Mesendoderm (in vitro differentiated cells): ENCODE measurements around the gene DST.

ENCODE experiments used
- DNase-seq: peaks from one replicate; pipeline ENCODE4 v3.0.0; 2013
- H2AK5ac ChIP-seq: 2 replicates; pipeline ENCODE4 v1.6.1; 2013; ENCODE audit warnings: low read length, inconsistent platforms
- H2BK120ac ChIP-seq: 2 replicates; pipeline ENCODE4 v1.6.1; 2013; ENCODE audit warnings: low read depth, mild to moderate bottlenecking, low read length, moderate library complexity, mixed read lengths
- H2BK15ac ChIP-seq: replicated peaks from 2 replicates; pipeline ENCODE4 v1.6.1; 2013; ENCODE audit warnings: low read depth, mild to moderate bottlenecking, moderate library complexity
- H2BK5ac ChIP-seq: 2 replicates; pipeline ENCODE4 v1.6.1; 2013; ENCODE audit warnings: low read length, inconsistent platforms
- H3K18ac ChIP-seq: 2 replicates; pipeline ENCODE4 v1.6.1; 2013; ENCODE audit warnings: mild to moderate bottlenecking, low read length, mixed read lengths
- H3K23ac ChIP-seq: one replicate; pipeline ENCODE4 v1.6.1; 2013; ENCODE audit warnings: low read length
- H3K27ac ChIP-seq: 2 replicates; pipeline ENCODE4 v1.5.1; 2013; ENCODE audit warnings: low read depth, mild to moderate bottlenecking, inconsistent platforms, low read length, moderate library complexity
- H3K27me3 ChIP-seq: 2 replicates; pipeline ENCODE4 v1.6.1; 2013; ENCODE audit warnings: low read length, control low read depth, mild to moderate bottlenecking, inconsistent platforms; ENCODE audit not compliant: insufficient read depth, poor library complexity
- H3K36me3 ChIP-seq: 2 replicates; pipeline ENCODE4 v1.6.1; 2013; ENCODE audit warnings: low read length, inconsistent platforms; ENCODE audit not compliant: control insufficient read depth, insufficient read depth
- H3K4ac ChIP-seq: one replicate; pipeline ENCODE4 v1.6.1; 2013; ENCODE audit warnings: low read depth, mild to moderate bottlenecking, low read length, moderate library complexity
- H3K4me1 ChIP-seq: 2 replicates; pipeline ENCODE4 v1.6.1; 2013; ENCODE audit warnings: low read depth, low read length, inconsistent platforms; ENCODE audit not compliant: control insufficient read depth
- H3K4me2 ChIP-seq: 2 replicates; pipeline ENCODE4 v1.6.1; 2013; ENCODE audit warnings: low read length
- H3K4me3 ChIP-seq: 2 replicates; pipeline ENCODE4 v1.5.1; 2013; ENCODE audit warnings: mild to moderate bottlenecking, low read length
- H3K56ac ChIP-seq: one replicate; pipeline ENCODE4 v1.6.1; 2013; ENCODE audit warnings: low read length
- H3K79me1 ChIP-seq: 2 replicates; pipeline ENCODE4 v1.6.1; 2013; ENCODE audit warnings: low read length, inconsistent platforms
- H3K79me2 ChIP-seq: 2 replicates; pipeline ENCODE4 v1.6.1; 2013; ENCODE audit warnings: mild to moderate bottlenecking, low read length; ENCODE audit not compliant: control insufficient read depth, insufficient read depth
- H3K9ac ChIP-seq: 2 replicates; pipeline ENCODE4 v1.6.1; 2013; ENCODE audit warnings: low read length, inconsistent platforms
- H4K5ac ChIP-seq: one replicate; pipeline ENCODE4 v1.6.1; 2013; ENCODE audit warnings: low read length
- H4K8ac ChIP-seq: one replicate; pipeline ENCODE4 v1.6.1; 2013; ENCODE audit warnings: low read depth, mild to moderate bottlenecking, control low read depth, low read length, moderate library complexity
- WGBS: extraction: QIAGEN DNeasy Blood & Tissue Kit; methylation state at CpG from one replicate; pipeline ENCODE4 v1.1.7; 2013; ENCODE audit warnings: low lambda C conversion rate, missing lambda C conversion rate; ENCODE audit not compliant: insufficient coverage; ENCODE audit errors: extremely low coverage; 5-methylcytosine and 5-hydroxymethylcytosine counted together

DST gene

DNA sequence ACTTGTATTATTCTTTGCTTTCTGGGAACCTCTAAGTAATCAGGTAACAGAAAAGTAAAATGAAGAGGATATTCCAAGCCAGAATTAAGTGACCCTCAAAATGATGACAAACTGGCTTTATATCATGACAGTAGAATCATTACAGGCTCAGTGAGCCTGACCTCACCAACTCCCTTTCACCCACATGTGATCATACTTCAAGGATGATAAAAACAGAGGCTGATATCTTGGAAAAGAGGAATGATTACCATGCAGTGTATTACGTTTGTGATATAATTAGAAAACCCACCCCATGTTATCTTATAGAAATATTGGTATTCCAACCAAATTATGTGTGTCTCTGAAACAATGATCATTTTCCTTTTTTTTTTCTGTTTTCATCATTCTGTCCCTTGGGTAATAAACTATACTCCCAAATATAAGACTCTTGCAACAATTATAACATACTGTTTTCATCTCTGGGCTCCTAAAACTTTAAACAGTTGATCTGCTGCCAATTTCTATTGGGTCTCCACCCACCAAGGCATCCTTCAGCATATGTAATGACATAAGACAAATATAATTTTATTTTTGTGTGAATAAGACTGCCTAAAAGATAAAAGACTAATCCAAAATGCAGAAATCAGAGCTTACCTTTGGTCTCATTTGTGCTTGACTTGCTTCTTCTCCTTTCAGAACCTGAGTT lies 115.7 kb downstream of the DST start:
- WGBS: no CpG with 5 or more reads among the region's 1 CpG
- no peak overlapping the region for H2BK15ac ChIP-seq
- no peaks in the 10 kb centered on the region for H3K36me3 ChIP-seq
- no peak overlapping the region for H2BK120ac ChIP-seq
- no peak overlapping the region for H3K18ac ChIP-seq
- H3K23ac ChIP-seq: no peak overlapping the region
- peaks cover 6% of the 10 kb centered on the region for H3K4me1 ChIP-seq
- no peak overlapping the region for H4K5ac ChIP-seq
- no peaks in the 10 kb centered on the region for H3K79me1 ChIP-seq
- no peak overlapping the region for H3K4me3 ChIP-seq
- no peak overlapping the region for H2AK5ac ChIP-seq
- H3K79me2 ChIP-seq: no peaks in the 10 kb centered on the region
- no peak overlapping the region for H4K8ac ChIP-seq
- no peak overlapping the region for H3K27ac ChIP-seq
- no peak overlapping the region for H2BK5ac ChIP-seq
- no peak for DNase-seq
- no peak overlapping the region for H3K9ac ChIP-seq
- no peak overlapping the region for H3K4ac ChIP-seq
- H3K27me3 ChIP-seq: no peaks in the 10 kb centered on the region
- H3K4me2 ChIP-seq: no peak overlapping the region
- no peak overlapping the region for H3K56ac ChIP-seq

DNA sequence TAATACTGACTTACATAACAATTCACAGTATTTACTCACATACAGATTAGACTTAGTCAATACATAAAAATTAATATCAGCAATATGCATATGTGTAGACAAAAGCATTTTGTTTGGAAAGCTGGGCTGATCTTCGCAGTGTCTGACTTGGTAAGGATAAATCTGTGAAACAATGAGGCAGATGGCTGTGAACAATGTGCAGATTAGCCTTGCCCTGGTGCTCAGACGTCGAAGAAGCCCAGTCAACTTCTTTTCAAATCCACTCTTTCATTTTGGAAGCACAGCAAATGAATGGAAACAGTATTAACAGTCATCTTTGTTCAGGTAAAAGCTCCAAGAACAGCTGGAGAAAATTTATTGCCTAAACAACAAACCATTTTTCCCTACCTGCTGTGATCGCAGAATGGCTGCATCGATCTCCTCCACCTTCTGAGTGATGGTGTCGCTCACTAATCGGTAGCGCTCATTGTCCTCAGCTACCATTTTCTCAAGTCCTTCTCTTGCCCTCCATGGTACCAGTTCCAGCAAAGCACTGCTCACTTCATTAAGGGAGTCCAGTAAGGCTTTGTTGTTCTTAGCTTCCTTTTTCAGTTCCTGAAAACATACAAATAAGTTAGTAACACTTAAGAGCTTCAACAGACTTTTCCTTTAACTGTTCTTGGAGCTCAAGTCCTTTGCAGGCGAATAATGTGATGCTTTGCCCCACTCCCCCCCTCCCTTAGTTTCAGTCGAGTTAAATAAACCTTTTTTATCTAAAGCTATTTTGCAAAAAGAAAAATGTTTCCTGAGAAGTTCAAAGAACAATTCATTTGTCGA lies 116.5 kb downstream of the DST start:
- Histone ChIP-seq H3K9ac (no peak overlapping the region), H3K27me3 (no peaks in the 10 kb centered on the region), H3K18ac (no peak overlapping the region), H2BK15ac (no peak overlapping the region), H3K4me3 (no peak overlapping the region), H3K79me2 (no peaks in the 10 kb centered on the region), H3K4me2 (no peak overlapping the region), H2AK5ac (no peak overlapping the region), H3K23ac (no peak overlapping the region), H2BK5ac (no peak overlapping the region), H4K5ac (no peak overlapping the region), H4K8ac (no peak overlapping the region), H3K27ac (no peak overlapping the region), H3K36me3 (no peaks in the 10 kb centered on the region), H2BK120ac (no peak overlapping the region), H3K79me1 (no peaks in the 10 kb centered on the region), H3K4me1 (peaks cover 7% of the 10 kb centered on the region), H3K56ac (no peak overlapping the region), H3K4ac (no peak overlapping the region)
- WGBS: no CpG with 5 or more reads among the region's 11 CpGs
- no peak for DNase-seq

DNA sequence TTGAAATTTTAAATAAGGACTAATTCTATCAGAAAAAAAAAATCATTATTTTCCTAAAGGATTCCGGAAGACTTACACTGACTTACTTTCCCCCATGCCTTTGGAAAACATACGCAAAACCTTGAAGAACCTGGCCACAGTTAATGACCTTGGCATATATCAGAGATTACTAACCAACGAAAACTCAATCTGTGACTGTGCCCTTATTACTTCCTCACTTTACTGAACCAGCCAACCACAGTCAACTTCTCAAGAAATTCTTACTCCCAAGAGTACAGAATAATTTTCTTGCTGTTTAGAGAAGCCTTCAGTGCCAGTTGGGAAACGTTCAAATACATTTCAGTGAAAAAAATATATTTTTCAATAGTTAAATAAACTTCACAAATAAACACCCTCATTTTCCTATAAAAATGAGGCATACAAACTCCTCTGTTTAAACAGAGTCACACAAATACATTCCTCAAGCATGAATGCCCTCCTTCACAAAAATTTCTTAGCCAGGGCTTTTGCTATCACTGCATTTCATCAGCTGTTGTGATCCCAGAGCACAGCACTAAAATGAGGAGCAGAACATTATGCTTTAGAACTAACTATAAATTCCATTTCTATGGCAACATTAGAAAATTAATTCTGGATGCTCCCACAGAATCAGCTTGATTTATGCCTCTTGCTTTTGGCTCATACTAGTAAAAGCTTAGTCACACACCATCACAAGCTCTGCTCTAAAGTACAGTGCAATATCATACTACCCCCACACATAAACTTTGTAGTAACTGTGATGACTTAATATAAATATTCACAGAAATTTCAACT lies 117.6 kb downstream of the DST start:
- WGBS: no CpG with 5 or more reads among the region's 4 CpGs
- no peak overlapping the region for H4K8ac ChIP-seq
- H2AK5ac ChIP-seq: no peak overlapping the region
- no peak overlapping the region for H3K18ac ChIP-seq
- no peak overlapping the region for H4K5ac ChIP-seq
- H3K36me3 ChIP-seq: no peaks in the 10 kb centered on the region
- H3K79me2 ChIP-seq: no peaks in the 10 kb centered on the region
- no peak overlapping the region for H2BK15ac ChIP-seq
- H3K9ac ChIP-seq: no peak overlapping the region
- H3K4me3 ChIP-seq: no peak overlapping the region
- no peak for DNase-seq
- no peaks in the 10 kb centered on the region for H3K79me1 ChIP-seq
- peaks cover 7% of the 10 kb centered on the region for H3K4me1 ChIP-seq
- H2BK120ac ChIP-seq: no peak overlapping the region
- no peak overlapping the region for H3K4me2 ChIP-seq
- H3K4ac ChIP-seq: no peak overlapping the region
- H3K23ac ChIP-seq: no peak overlapping the region
- H3K27me3 ChIP-seq: no peaks in the 10 kb centered on the region
- H2BK5ac ChIP-seq: no peak overlapping the region
- no peak overlapping the region for H3K56ac ChIP-seq
- no peak overlapping the region for H3K27ac ChIP-seq

DNA sequence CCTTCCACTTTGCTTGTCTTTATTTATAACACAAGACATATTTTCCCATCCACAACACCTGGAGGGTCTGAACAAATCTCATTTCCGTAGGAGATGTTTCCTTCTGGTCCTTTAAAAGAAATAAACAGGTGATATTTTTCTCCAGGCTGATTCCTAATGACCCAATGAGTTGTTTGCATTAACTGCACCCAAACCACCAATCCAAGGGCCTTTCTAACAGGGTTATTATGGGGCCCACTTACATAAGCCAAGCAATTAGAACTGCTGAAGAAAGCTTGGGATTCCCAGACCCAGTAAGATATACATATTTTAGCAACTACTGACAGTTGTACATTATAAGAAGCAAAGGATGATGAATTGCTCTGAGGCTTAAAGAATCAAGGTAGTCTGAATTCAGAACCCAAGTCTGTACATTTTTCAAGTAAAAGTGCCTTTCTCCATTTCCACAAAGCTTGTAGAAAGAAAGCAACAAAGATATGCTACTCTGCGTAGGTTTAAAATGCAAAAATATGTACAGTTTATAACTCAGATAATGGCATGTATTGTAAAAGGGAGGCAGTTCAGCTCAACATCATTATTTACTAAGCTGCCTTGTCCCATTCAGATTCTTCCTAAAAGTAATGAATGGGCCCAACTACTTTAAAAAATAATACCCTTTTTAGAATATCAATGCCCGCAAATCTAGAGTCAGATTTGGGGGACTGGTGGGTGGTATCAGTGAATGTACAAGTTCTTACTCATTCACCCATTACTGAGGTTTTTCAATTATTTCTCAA lies 120.0 kb downstream of the DST start:
- H3K4ac ChIP-seq: no peak overlapping the region
- H3K36me3 ChIP-seq: no peaks in the 10 kb centered on the region
- peaks cover 7% of the 10 kb centered on the region for H3K4me1 ChIP-seq
- H2AK5ac ChIP-seq: no peak overlapping the region
- peaks cover 2% of the 10 kb centered on the region for H3K79me1 ChIP-seq
- no peak overlapping the region for H2BK120ac ChIP-seq
- no CpG with 5 or more reads among the region's 3 CpGs for WGBS
- no peak overlapping the region for H4K5ac ChIP-seq
- H3K18ac ChIP-seq: no peak overlapping the region
- H3K56ac ChIP-seq: no peak overlapping the region
- H3K27me3 ChIP-seq: no peaks in the 10 kb centered on the region
- no peak overlapping the region for H3K23ac ChIP-seq
- no peak for DNase-seq
- no peak overlapping the region for H3K9ac ChIP-seq
- H3K27ac ChIP-seq: no peak overlapping the region
- no peak overlapping the region for H4K8ac ChIP-seq
- H3K4me3 ChIP-seq: no peak overlapping the region
- no peaks in the 10 kb centered on the region for H3K79me2 ChIP-seq
- H2BK5ac ChIP-seq: no peak overlapping the region
- H2BK15ac ChIP-seq: no peak overlapping the region
- no peak overlapping the region for H3K4me2 ChIP-seq

DNA sequence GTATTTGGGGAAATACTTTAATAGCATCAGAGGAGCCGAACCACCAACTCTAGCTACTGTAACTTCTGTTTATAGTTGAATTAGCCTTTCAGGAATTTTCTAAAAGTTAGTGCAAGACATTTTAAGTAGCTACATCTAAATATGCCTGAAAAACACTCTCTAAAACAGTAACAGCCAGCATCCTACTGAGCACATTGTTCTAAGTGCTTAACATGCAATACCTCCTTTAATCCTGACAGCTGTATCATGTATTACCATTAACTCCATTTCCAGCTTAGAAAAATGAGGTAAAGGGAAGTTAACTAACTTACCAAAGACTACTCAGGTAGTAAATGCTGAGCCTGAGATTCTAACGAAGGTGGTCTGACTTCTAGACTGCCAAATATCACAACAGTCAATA lies 120.7 kb downstream of the DST start:
- H4K8ac ChIP-seq: no peak overlapping the region
- peak; percentile 53 for DNase-seq
- peaks cover 7% of the 10 kb centered on the region for H3K4me1 ChIP-seq
- no peak overlapping the region for H3K4me3 ChIP-seq
- H3K4me2 ChIP-seq: no peak overlapping the region
- H3K36me3 ChIP-seq: no peaks in the 10 kb centered on the region
- H2BK120ac ChIP-seq: no peak overlapping the region
- no peak overlapping the region for H4K5ac ChIP-seq
- no peaks in the 10 kb centered on the region for H3K27me3 ChIP-seq
- H3K79me1 ChIP-seq: peaks cover 2% of the 10 kb centered on the region
- no peak overlapping the region for H3K27ac ChIP-seq
- H3K18ac ChIP-seq: no peak overlapping the region
- no CpG with 5 or more reads among the region's 2 CpGs for WGBS
- H2AK5ac ChIP-seq: no peak overlapping the region
- no peak overlapping the region for H3K9ac ChIP-seq
- H3K4ac ChIP-seq: no peak overlapping the region
- no peaks in the 10 kb centered on the region for H3K79me2 ChIP-seq
- H3K23ac ChIP-seq: no peak overlapping the region
- H2BK15ac ChIP-seq: no peak overlapping the region
- no peak overlapping the region for H2BK5ac ChIP-seq
- H3K56ac ChIP-seq: no peak overlapping the region
